Superior temporal gyrus (tissue), 1 donor: ENCODE results near the gene EPHB3.

ENCODE experiments used
- DNase-seq: peaks from one replicate; pipeline ENCODE4 v3.0.0-alpha.2; 2016; ENCODE audit errors: extremely low spot score

EPHB3 gene

GRCh38 chr3:184563941-184564684 lies 2.5 kb downstream of the EPHB3 start:
- DNase-seq, result no peak

- no peak for DNase-seq
These were observed 3.2 kb downstream of the EPHB3 start for GRCh38 chr3:184564685-184565385.

- peak; percentile 28 for DNase-seq
These were observed 4.0 kb downstream of the EPHB3 start for GRCh38 chr3:184565421-184566211.

- DNase-seq, result no peak
These were observed 5.1 kb downstream of the EPHB3 start for GRCh38 chr3:184566441-184567414.

GRCh38 chr3:184567946-184568559 lies 6.5 kb downstream of the EPHB3 start:
- DNase-seq, result no peak

GRCh38 chr3:184568560-184568923 lies 7.0 kb downstream of the EPHB3 start:
- DNase-seq, result no peak

- DNase-seq, result peak; percentile 46
These were observed 7.6 kb downstream of the EPHB3 start for GRCh38 chr3:184568924-184569829.

GRCh38 chr3:184570035-184570434 lies 8.4 kb downstream of the EPHB3 start:
- no peak for DNase-seq

GRCh38 chr3:184570489-184570888 lies 8.9 kb downstream of the EPHB3 start:
- DNase-seq, result no peak

- no peak for DNase-seq
These were observed 10.3 kb downstream of the EPHB3 start for GRCh38 chr3:184571750-184572377.

- DNase-seq, result no peak
These were observed 11.2 kb downstream of the EPHB3 start for GRCh38 chr3:184572633-184573270.

GRCh38 chr3:184574515-184575417 lies 13.2 kb downstream of the EPHB3 start:
- no peak for DNase-seq

GRCh38 chr3:184575701-184576100 lies 14.1 kb downstream of the EPHB3 start:
- DNase-seq, result no peak

- DNase-seq, result no peak
These were observed 15.1 kb downstream of the EPHB3 start for GRCh38 chr3:184576457-184577240.

GRCh38 chr3:184577546-184577945 lies 16.0 kb downstream of the EPHB3 start:
- DNase-seq, result no peak

GRCh38 chr3:184578218-184578617 lies 16.6 kb downstream of the EPHB3 start:
- no peak for DNase-seq

- no peak for DNase-seq
These were observed 17.2 kb downstream of the EPHB3 start for GRCh38 chr3:184578822-184579221.
